A549 (cell line): ENCODE data around the gene CNIH3.

ENCODE experiments used
- CEBPB ChIP-seq, 2 experiments: fragments of >200 bp in 1 of 2; sonication (Bioruptor Twin) in 1 of 2; formaldehyde crosslinking in 1 of 2; IDR thresholded peaks; 2 replicates each; pipeline ENCODE4 v1.6.1; 2012 to 2016
- EHF ChIP-seq: fragments of 250-450 bp; sonication (Bioruptor Pico); IDR thresholded peaks from 2 replicates; pipeline ENCODE4 v1.5.0; 2020; ENCODE audit warnings: mild to moderate bottlenecking
- JUNB ChIP-seq: fragments of >200 bp; sonication (Bioruptor Twin); formaldehyde crosslinking; IDR thresholded peaks from 2 replicates; pipeline ENCODE4 v1.6.1; 2016
- POLR2A ChIP-seq: IDR thresholded peaks from 2 replicates; pipeline ENCODE4 v1.6.1; 2012; ENCODE audit warnings: mild to moderate bottlenecking, low read length
- SREBF2 ChIP-seq: fragments of 450-650 bp; IDR thresholded peaks from 2 replicates; pipeline ENCODE4 v1.6.1; 2014; ENCODE audit warnings: mild to moderate bottlenecking, moderate library complexity
- TF ChIP-seq, protein P1 (sequence below): fragments of >200 bp; sonication (Bioruptor Twin); formaldehyde crosslinking; IDR thresholded peaks from 3 replicates; pipeline ENCODE4 v1.5.1; 2016
- TF ChIP-seq, protein P2 (sequence below): IDR thresholded peaks from 2 replicates; pipeline ENCODE4 v1.6.1; 2012

DNA sequence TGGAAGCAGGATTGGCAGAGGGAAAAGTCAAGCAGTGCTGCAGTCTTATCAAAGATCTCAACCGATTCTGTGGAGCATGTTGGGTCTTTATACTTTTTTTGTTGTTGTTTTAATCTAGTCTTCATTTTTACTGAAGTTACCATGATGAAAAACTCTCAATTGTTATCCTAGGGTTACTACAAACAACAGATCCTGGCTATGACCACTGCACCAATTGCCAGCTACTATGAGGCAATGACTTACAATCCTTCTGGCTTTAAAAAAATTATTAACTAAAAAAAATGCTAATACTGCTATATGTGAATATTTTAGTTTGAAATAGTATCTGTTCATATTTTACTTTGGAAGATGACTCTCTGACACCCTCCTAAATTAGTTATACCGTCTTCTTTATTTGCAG lies 145.9 kb downstream of the CNIH3 start:
- no peak for TF ChIP-seq POLR2A
- TF ChIP-seq CEBPB (IDR thresholded peaks at IDR 0.05): no peak
- TF ChIP-seq JUNB: no peak
- TF ChIP-seq, protein P1, sequence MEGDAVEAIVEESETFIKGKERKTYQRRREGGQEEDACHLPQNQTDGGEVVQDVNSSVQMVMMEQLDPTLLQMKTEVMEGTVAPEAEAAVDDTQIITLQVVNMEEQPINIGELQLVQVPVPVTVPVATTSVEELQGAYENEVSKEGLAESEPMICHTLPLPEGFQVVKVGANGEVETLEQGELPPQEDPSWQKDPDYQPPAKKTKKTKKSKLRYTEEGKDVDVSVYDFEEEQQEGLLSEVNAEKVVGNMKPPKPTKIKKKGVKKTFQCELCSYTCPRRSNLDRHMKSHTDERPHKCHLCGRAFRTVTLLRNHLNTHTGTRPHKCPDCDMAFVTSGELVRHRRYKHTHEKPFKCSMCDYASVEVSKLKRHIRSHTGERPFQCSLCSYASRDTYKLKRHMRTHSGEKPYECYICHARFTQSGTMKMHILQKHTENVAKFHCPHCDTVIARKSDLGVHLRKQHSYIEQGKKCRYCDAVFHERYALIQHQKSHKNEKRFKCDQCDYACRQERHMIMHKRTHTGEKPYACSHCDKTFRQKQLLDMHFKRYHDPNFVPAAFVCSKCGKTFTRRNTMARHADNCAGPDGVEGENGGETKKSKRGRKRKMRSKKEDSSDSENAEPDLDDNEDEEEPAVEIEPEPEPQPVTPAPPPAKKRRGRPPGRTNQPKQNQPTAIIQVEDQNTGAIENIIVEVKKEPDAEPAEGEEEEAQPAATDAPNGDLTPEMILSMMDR: no peak
- TF ChIP-seq, protein P2, sequence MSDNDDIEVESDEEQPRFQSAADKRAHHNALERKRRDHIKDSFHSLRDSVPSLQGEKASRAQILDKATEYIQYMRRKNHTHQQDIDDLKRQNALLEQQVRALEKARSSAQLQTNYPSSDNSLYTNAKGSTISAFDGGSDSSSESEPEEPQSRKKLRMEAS: no peak
- no peak for TF ChIP-seq EHF
- no peak for TF ChIP-seq SREBF2
